Hepatocyte (in vitro differentiated cells): ENCODE data around the gene OAS1. TPM values are rescaled to one million over a fixed set of nuclear protein-coding genes. Genes with fewer than 3 reads are reported as not detected.

Experiments
- DNase-seq: peaks from one replicate; pipeline ENCODE4 v3.0.0-alpha.2; 2016; ENCODE audit warnings: low spot score
- H2AFZ ChIP-seq: fragments of 200-600 bp; sonication (generic); 2 replicates; pipeline ENCODE4 v1.6.0; 2016; ENCODE audit warnings: antibody characterized with exemption, mild to moderate bottlenecking
- H3K27ac ChIP-seq: fragments of 200-600 bp; sonication (generic); 2 replicates; pipeline ENCODE4 v1.5.1; 2016; ENCODE audit warnings: mild to moderate bottlenecking
- H3K27me3 ChIP-seq: fragments of 200-600 bp; sonication (generic); 2 replicates; pipeline ENCODE4 v1.6.1; 2016
- H3K36me3 ChIP-seq: fragments of 200-600 bp; sonication (generic); replicated peaks from 2 replicates; pipeline ENCODE4 v1.5.1; 2016; ENCODE audit warnings: low read depth; ENCODE audit not compliant: insufficient read depth
- H3K4me1 ChIP-seq: fragments of 200-600 bp; sonication (generic); 2 replicates; pipeline ENCODE4 v1.5.1; 2016; ENCODE audit warnings: mild to moderate bottlenecking, moderate library complexity; ENCODE audit not compliant: insufficient read depth
- H3K4me2 ChIP-seq: fragments of 200-600 bp; sonication (generic); 2 replicates; pipeline ENCODE4 v1.6.0; 2016
- H3K4me3 ChIP-seq: fragments of 200-600 bp; sonication (generic); 2 replicates; pipeline ENCODE4 v1.5.1; 2016; ENCODE audit warnings: mild to moderate bottlenecking
- H3K79me2 ChIP-seq: fragments of 200-600 bp; sonication (generic); 2 replicates; pipeline ENCODE4 v1.6.0; 2017; ENCODE audit warnings: mild to moderate bottlenecking
- H3K9me2 ChIP-seq: fragments of 200-600 bp; sonication (generic); replicated peaks from 2 replicates; pipeline ENCODE4 v1.6.0; 2017; ENCODE audit warnings: mild to moderate bottlenecking; ENCODE audit not compliant: insufficient read depth
- H3K9me3 ChIP-seq: fragments of 200-600 bp; sonication (generic); 2 replicates; pipeline ENCODE4 v1.5.1; 2016; ENCODE audit warnings: low read depth, mild to moderate bottlenecking
- H4K20me1 ChIP-seq: fragments of 200-600 bp; sonication (generic); 2 replicates; pipeline ENCODE4 v1.6.0; 2016; ENCODE audit warnings: mild to moderate bottlenecking; ENCODE audit not compliant: insufficient read depth, poor library complexity, severe bottlenecking
- EZH2 ChIP-seq: fragments of 200-600 bp; sonication (generic); IDR thresholded peaks from 2 replicates; pipeline ENCODE4 v1.6.1; 2016; ENCODE audit warnings: antibody characterized with exemption, mild to moderate bottlenecking, borderline replicate concordance
- EZH2phosphoT487 ChIP-seq: fragments of 200-600 bp; sonication (generic); IDR thresholded peaks from one replicate; pipeline ENCODE4 v1.6.1; 2018; ENCODE audit warnings: antibody characterized with exemption, mild to moderate bottlenecking, low read depth, moderate library complexity; ENCODE audit not compliant: unreplicated experiment, severe bottlenecking
- WGBS: methylation state at CpG from one replicate; pipeline ENCODE4 v1.1.6; 2016; ENCODE audit warnings: low lambda C conversion rate; ENCODE audit errors: missing lambda C conversion rate; 5-methylcytosine and 5-hydroxymethylcytosine counted together
- polyA plus RNA-seq: library from polyadenylated mRNA; unstranded; fragments of >200 nt; fragmentation: Nextera tagmentation; extraction: Ambion mirVana; gene quantifications from 2 replicates; pipeline ENCODE4 v1.2.1, GENCODE V29; 2016
- total RNA-seq: library from RNA; depleted of rRNA; stranded (reverse); fragments of >200 nt; gene quantifications from 2 replicates; pipeline ENCODE4 v1.2.3, GENCODE V29; 2014
- TF ChIP-seq, protein P1 (sequence below): fragments of 200-600 bp; sonication (generic); IDR thresholded peaks from 2 replicates; pipeline ENCODE4 v1.5.1; 2016; ENCODE audit warnings: antibody characterized with exemption, mild to moderate bottlenecking; ENCODE audit not compliant: poor library complexity

The OAS1 gene
- total and polyA plus RNA-seq, 2 experiments from 2014 or later, result 18.6 to 25.0 TPM

- 92% methylated on average over 15 of the region's 15 CpGs for WGBS
- no peak for DNase-seq
- TF ChIP-seq, protein P1, sequence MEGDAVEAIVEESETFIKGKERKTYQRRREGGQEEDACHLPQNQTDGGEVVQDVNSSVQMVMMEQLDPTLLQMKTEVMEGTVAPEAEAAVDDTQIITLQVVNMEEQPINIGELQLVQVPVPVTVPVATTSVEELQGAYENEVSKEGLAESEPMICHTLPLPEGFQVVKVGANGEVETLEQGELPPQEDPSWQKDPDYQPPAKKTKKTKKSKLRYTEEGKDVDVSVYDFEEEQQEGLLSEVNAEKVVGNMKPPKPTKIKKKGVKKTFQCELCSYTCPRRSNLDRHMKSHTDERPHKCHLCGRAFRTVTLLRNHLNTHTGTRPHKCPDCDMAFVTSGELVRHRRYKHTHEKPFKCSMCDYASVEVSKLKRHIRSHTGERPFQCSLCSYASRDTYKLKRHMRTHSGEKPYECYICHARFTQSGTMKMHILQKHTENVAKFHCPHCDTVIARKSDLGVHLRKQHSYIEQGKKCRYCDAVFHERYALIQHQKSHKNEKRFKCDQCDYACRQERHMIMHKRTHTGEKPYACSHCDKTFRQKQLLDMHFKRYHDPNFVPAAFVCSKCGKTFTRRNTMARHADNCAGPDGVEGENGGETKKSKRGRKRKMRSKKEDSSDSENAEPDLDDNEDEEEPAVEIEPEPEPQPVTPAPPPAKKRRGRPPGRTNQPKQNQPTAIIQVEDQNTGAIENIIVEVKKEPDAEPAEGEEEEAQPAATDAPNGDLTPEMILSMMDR, result no peak
- TF ChIP-seq EZH2phosphoT487 (no peak), EZH2 (no peak)
- Histone ChIP-seq H3K9me3 (no peaks in the 10 kb centered on the region), H3K4me2 (no peak overlapping the region), H3K27ac (no peak overlapping the region), H3K4me3 (no peak overlapping the region), H3K36me3 (no peaks in the 10 kb centered on the region), H3K9me2 (no peaks in the 10 kb centered on the region), H4K20me1 (no peaks in the 10 kb centered on the region), H2AFZ (no peak overlapping the region), H3K27me3 (no peaks in the 10 kb centered on the region), H3K79me2 (no peaks in the 10 kb centered on the region), H3K4me1 (no peaks in the 10 kb centered on the region)
Observed at GRCh38 chr12:112944024-112944690, 37.4 kb downstream of the OAS1 start.

DNA sequence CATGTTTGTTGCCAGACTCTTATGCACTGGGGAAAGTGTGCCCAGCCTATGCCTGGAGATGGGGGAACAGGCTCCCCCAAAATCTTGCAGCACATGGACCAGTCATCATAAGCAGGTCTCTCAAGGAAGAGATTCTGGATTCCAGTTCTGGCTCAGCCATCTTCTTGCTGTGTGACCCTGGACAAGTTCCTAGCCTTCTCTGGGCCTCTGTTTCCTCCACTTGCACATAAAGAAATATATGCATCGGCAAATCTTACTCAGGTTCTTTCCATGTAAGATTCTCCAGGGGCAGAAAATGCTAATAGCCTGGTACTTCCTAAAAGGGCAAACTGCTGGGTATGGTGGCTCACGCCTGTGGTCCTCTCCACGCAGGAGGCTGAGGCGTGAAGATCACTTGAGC is 38.8 kb downstream of the OAS1 start:
- no peak for DNase-seq
- Histone ChIP-seq H3K27ac (no peak overlapping the region), H3K79me2 (no peaks in the 10 kb centered on the region), H3K9me2 (no peaks in the 10 kb centered on the region), H3K9me3 (no peaks in the 10 kb centered on the region), H4K20me1 (no peaks in the 10 kb centered on the region), H2AFZ (no peak overlapping the region), H3K4me3 (no peak overlapping the region), H3K4me2 (no peak overlapping the region), H3K4me1 (no peaks in the 10 kb centered on the region), H3K36me3 (no peaks in the 10 kb centered on the region), H3K27me3 (no peaks in the 10 kb centered on the region)
- 94% methylated on average over 4 of the region's 4 CpGs for WGBS
- TF ChIP-seq, protein P1, result no peak

GRCh38 chr12:112946236-112947000 is 39.7 kb downstream of the OAS1 start:
- Histone ChIP-seq H3K4me2 (no peak overlapping the region), H3K27ac (no peak overlapping the region), H3K79me2 (no peaks in the 10 kb centered on the region), H3K4me3 (no peak overlapping the region), H3K9me2 (no peaks in the 10 kb centered on the region), H3K27me3 (no peaks in the 10 kb centered on the region), H3K9me3 (no peaks in the 10 kb centered on the region), H4K20me1 (no peaks in the 10 kb centered on the region), H2AFZ (no peak overlapping the region), H3K4me1 (no peaks in the 10 kb centered on the region), H3K36me3 (no peaks in the 10 kb centered on the region)
- no peak for DNase-seq
- no peak for TF ChIP-seq EZH2
- TF ChIP-seq, protein P1, result no peak
- no peak for TF ChIP-seq EZH2phosphoT487
- 92% methylated on average over 14 of the region's 14 CpGs for whole genome bisulfite sequencing
